Measurements from ENCODE around the gene VCAN.

The VCAN gene

GRCh38 chr5:83568186-83568585, 96.6 kb downstream of the VCAN start:
- no peak for DNase-seq (ENCODE audit: low read depth)

GRCh38 chr5:83570916-83571315, 99.4 kb downstream of the VCAN start:
- no peak for DNase-seq (ENCODE audit: low read depth)

GRCh38 chr5:83572271-83572670, 100.7 kb downstream of the VCAN start:
- no peak for DNase-seq (ENCODE audit: low read depth)

- no peak for DNase-seq (ENCODE audit: low read depth)
Measured at GRCh38 chr5:83576341-83576740, 104.8 kb downstream of the VCAN start.

GRCh38 chr5:83577036-83577636, 105.6 kb downstream of the VCAN start:
- no peak for DNase-seq (ENCODE audit: low read depth)

- no peak for DNase-seq (ENCODE audit: low read depth)
Measured at GRCh38 chr5:83583859-83584258, 112.3 kb downstream of the VCAN start.

- no peak for DNase-seq (ENCODE audit: low read depth)
Measured at GRCh38 chr5:83586874-83587776, 115.6 kb downstream of the VCAN start.

GRCh38 chr5:83589786-83590185, 118.2 kb downstream of the VCAN start:
- DNase-seq (ENCODE audit: low read depth), result no peak

- DNase-seq (ENCODE audit: low read depth), result no peak
Measured at GRCh38 chr5:83590966-83591365, 119.4 kb downstream of the VCAN start.

- no peak for DNase-seq (ENCODE audit: low read depth)
Measured at GRCh38 chr5:83595217-83595616, 123.7 kb downstream of the VCAN start.

- DNase-seq (ENCODE audit: low read depth), result no peak
Measured at GRCh38 chr5:83608122-83608521, 136.6 kb downstream of the VCAN start.

- DNase-seq (ENCODE audit: low read depth), result no peak
Measured at GRCh38 chr5:83614841-83615240, 143.3 kb downstream of the VCAN start.

- no peak for DNase-seq (ENCODE audit: low read depth)
Measured at GRCh38 chr5:83628360-83628759, 156.8 kb downstream of the VCAN start.
